Measurements from ENCODE around the gene C2CD4B. TPM values are rescaled to one million over a fixed set of nuclear protein-coding genes. Genes with fewer than 3 reads are reported as not detected.

C2CD4B gene
- total RNA-seq, 1 experiment from 2014 or later, result 0.13 TPM

DNA sequence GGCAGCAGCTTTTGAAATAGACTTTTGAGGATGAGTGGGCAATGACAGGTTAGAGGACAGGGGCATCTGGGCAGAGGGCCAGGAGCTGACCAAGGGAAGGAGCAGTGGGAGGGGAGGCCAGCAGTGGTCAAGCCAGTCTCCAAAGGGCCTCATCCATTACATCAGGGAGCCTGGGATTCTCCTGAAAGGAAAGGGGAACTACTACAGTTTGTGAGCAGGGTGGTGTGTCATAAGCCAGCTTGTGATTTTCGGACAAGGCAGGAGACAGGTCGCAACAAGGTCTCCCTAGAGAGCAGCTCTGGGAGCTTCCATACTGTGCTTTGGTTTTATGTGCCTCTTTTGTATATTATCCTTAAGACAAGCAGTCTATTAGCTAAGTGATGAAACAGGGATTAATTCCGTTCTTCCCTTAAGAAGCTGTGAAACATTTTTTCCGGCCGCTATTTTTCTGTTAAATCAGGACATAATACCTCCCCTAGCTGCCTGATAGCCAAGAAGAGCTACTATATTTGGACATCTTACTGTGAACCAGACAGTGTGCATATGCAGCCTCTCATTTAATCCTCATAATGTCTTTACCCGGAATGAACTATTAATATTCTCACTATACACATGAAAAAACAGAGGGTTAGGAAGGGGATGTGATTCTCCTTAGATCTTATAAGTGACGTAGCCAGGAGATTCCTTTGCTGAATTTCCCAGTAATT is 46.4 kb downstream of the C2CD4B start:
- Histone ChIP-seq H2BK12ac (ENCODE audit: insufficient read length, low read depth, low read length) (no peak overlapping the region), H3K4ac (ENCODE audit: low read depth, low read length) (no peak overlapping the region), H3T11ph (ENCODE audit: low read length) (no peak overlapping the region), H3K79me1 (ENCODE audit: insufficient read depth, low read depth, low read length, poor library complexity, severe bottlenecking) (no peaks in the 10 kb centered on the region), H4K91ac (ENCODE audit: insufficient read length, low read depth, low read length) (no peak overlapping the region), H4K8ac (replicated peaks; ENCODE audit: insufficient read length, low read depth, low read length) (no peak overlapping the region), H3K56ac (ENCODE audit: insufficient read length, low read depth, low read length) (no peak overlapping the region), H3K9ac (ENCODE audit: extremely low read depth, insufficient read length, low read length) (no peak overlapping the region), H2AFZ (ENCODE audit: low read length) (no peak overlapping the region), H3K23ac (ENCODE audit: insufficient read length, low read depth, low read length) (no peak overlapping the region), H4K5ac (ENCODE audit: insufficient read length, low read depth, low read length) (no peak overlapping the region), H3K27me3 (ENCODE audit: insufficient read depth, low read length) (no peaks in the 10 kb centered on the region), H3K18ac (ENCODE audit: insufficient read length, low read depth, low read length) (no peak overlapping the region), H2BK120ac (ENCODE audit: low read depth, low read length, poor library complexity, severe bottlenecking) (no peak overlapping the region), H3K4me1 (ENCODE audit: insufficient read depth, low read length) (peaks cover 2% of the 10 kb centered on the region; the same call in 1 of the 2 replicates), H3K9me3 (ENCODE audit: control insufficient read depth, low read depth, low read length) (no peaks in the 10 kb centered on the region), H2AK5ac (ENCODE audit: insufficient read length, low read length) (no peak overlapping the region), H2BK15ac (ENCODE audit: low read depth, low read length) (no peak overlapping the region), H3K27ac (ENCODE audit: insufficient read length, low read depth, low read length) (no peak overlapping the region), H2BK5ac (ENCODE audit: insufficient read length, low read length) (no peak overlapping the region), H4K20me1 (ENCODE audit: control insufficient read depth, insufficient read depth, insufficient read length) (no peaks in the 10 kb centered on the region), H3K14ac (ENCODE audit: insufficient read depth, low read length) (no peak overlapping the region), H3K79me2 (ENCODE audit: insufficient read depth, low read length) (no peaks in the 10 kb centered on the region), H2BK20ac (ENCODE audit: low read depth, low read length, poor library complexity, severe bottlenecking) (no peak overlapping the region), H3K23me2 (ENCODE audit: insufficient read length, low read depth, low read length, poor library complexity, severe bottlenecking) (no peaks in the 10 kb centered on the region), H3K4me2 (ENCODE audit: insufficient read depth, insufficient read length, low read length) (no peak overlapping the region)
- TF ChIP-seq, protein P1, sequence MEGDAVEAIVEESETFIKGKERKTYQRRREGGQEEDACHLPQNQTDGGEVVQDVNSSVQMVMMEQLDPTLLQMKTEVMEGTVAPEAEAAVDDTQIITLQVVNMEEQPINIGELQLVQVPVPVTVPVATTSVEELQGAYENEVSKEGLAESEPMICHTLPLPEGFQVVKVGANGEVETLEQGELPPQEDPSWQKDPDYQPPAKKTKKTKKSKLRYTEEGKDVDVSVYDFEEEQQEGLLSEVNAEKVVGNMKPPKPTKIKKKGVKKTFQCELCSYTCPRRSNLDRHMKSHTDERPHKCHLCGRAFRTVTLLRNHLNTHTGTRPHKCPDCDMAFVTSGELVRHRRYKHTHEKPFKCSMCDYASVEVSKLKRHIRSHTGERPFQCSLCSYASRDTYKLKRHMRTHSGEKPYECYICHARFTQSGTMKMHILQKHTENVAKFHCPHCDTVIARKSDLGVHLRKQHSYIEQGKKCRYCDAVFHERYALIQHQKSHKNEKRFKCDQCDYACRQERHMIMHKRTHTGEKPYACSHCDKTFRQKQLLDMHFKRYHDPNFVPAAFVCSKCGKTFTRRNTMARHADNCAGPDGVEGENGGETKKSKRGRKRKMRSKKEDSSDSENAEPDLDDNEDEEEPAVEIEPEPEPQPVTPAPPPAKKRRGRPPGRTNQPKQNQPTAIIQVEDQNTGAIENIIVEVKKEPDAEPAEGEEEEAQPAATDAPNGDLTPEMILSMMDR (conservative IDR thresholded peaks at IDR 0.05), result no peak
- no peaks in the 10 kb centered on the region for H3K36me3 Mint-ChIP-seq (ENCODE audit: insufficient read depth in 1 of 3, low read depth in 3 of 3)
- H3K9me3 Mint-ChIP-seq, result no peaks in the 10 kb centered on the region; a peak in 1 of 5 replicates
- no peaks in the 10 kb centered on the region; the same call in 1 of the 2 replicates for H3K27me3 Mint-ChIP-seq (ENCODE audit: low read depth)
- no peak for DNase-seq
- no peak overlapping the region for H3K4me3 Mint-ChIP-seq
- WGBS (ENCODE audit: extremely low coverage, insufficient read length, low lambda C conversion rate), result no CpG with 5 or more reads among the region's 7 CpGs
- peak overlapping the region in 1 of 3 experiments; percentile 16; a peak in 3 of 7 replicates for H3K27ac Mint-ChIP-seq
- peaks cover 0 to 6% of the 10 kb centered on the region in 2 experiments; a peak in 2 of 4 replicates for H3K4me1 Mint-ChIP-seq
